ENCODE data around the gene MAGEA12. TPM values are rescaled to one million over a fixed set of nuclear protein-coding genes. Genes with fewer than 3 reads are reported as not detected.
A peak's percentile ranks its signal among the peaks of the same experiment; 100 is the strongest.
"Not testable (repeated sequence)": the region's sequence is repeated elsewhere in the genome, so short reads cannot be mapped to it uniquely, and the experiment has no call there.

The MAGEA12 gene
- total RNA-seq, 1 experiment from 2014 or later = not detected

GRCh38 chrX:152709173-152709572, 24.4 kb upstream of the MAGEA12 start, which contains the start of gene CSAG2:
CSAG2 (minus strand) TSS chrX:152709273; CDS start chrX:152709112, 161 bp downstream.
- H3K36me3 ChIP-seq (ENCODE audit: control insufficient read depth, insufficient read depth, low read length); BruUV-seq (replicated peaks); CTCF ChIA-PET: not testable (repeated sequence)

GRCh38 chrX:152713195-152713594, 20.4 kb upstream of the MAGEA12 start:
- DNase-seq (ENCODE audit: low read depth, low spot score); ATAC-seq; BruUV-seq (replicated peaks); POLR2A ChIA-PET; H3K27me3 ChIP-seq (ENCODE audit: control insufficient read depth, insufficient read depth, low read length); in situ Hi-C loops (cut with HindIII; ENCODE audit: low pct_unique_long_range_greater_than_20kb, low sequenced_read_pairs); H3K36me3 ChIP-seq (ENCODE audit: control insufficient read depth, insufficient read depth, low read length); H3K9me3 ChIP-seq (ENCODE audit: control insufficient read depth, insufficient read depth, low read depth, low read length); CTCF ChIA-PET; intact Hi-C loops (cut with micrococcal nuclease; ENCODE audit: unreplicated experiment); H3K4me3 ChIP-seq (ENCODE audit: low read depth in 2 of 2, low read length in 2 of 2); H3K4me1 ChIP-seq (ENCODE audit: control insufficient read depth, insufficient read depth, low read length); H3K27ac ChIP-seq (ENCODE audit: low read length): not testable (repeated sequence)

More at GRCh38 chrX:152709173-152709572, 24.4 kb upstream of the MAGEA12 start, which contains the start of gene CSAG2:
- ATAC-seq; H3K4me1 ChIP-seq (ENCODE audit: control insufficient read depth, insufficient read depth, low read length); POLR2A ChIA-PET; H3K9me3 ChIP-seq (ENCODE audit: control insufficient read depth, insufficient read depth, low read depth, low read length); H3K4me3 ChIP-seq (ENCODE audit: low read depth in 2 of 2, low read length in 2 of 2); DNase-seq (ENCODE audit: low read depth, low spot score); in situ Hi-C loops (cut with HindIII; ENCODE audit: low pct_unique_long_range_greater_than_20kb, low sequenced_read_pairs); intact Hi-C loops (cut with micrococcal nuclease; ENCODE audit: unreplicated experiment); H3K27ac ChIP-seq (ENCODE audit: low read length); H3K27me3 ChIP-seq (ENCODE audit: control insufficient read depth, insufficient read depth, low read length): not testable (repeated sequence)

GRCh38 chrX:152713815-152714787, 19.5 kb upstream of the MAGEA12 start, which contains the start of gene MAGEA2B:
MAGEA2B (plus strand) TSS chrX:152714628; CDS start chrX:152717107, 2,479 bp downstream.
- POLR2A ChIA-PET; BruUV-seq (replicated peaks); H3K27me3 ChIP-seq (ENCODE audit: control insufficient read depth, insufficient read depth, low read length); CTCF ChIA-PET; H3K27ac ChIP-seq (ENCODE audit: low read length); H3K4me3 ChIP-seq (ENCODE audit: low read depth in 2 of 2, low read length in 2 of 2); H3K4me1 ChIP-seq (ENCODE audit: control insufficient read depth, insufficient read depth, low read length); H3K9me3 ChIP-seq (ENCODE audit: control insufficient read depth, insufficient read depth, low read depth, low read length); DNase-seq (ENCODE audit: low read depth, low spot score); intact Hi-C loops (cut with micrococcal nuclease; ENCODE audit: unreplicated experiment); in situ Hi-C loops (cut with HindIII; ENCODE audit: low pct_unique_long_range_greater_than_20kb, low sequenced_read_pairs); H3K36me3 ChIP-seq (ENCODE audit: control insufficient read depth, insufficient read depth, low read length); ATAC-seq: not testable (repeated sequence)

- ChIA-PET CTCF (no interaction called here), POLR2A (no interaction called here)
- ATAC-seq (no peak), DNase-seq (ENCODE audit: low read depth, low spot score) (no peak)
- no peaks in the 10 kb centered on the region for H3K27me3 ChIP-seq (ENCODE audit: control insufficient read depth, insufficient read depth, low read length)
- no peak overlapping the region for H3K27ac ChIP-seq (ENCODE audit: low read length)
- H3K4me1 ChIP-seq (ENCODE audit: control insufficient read depth, insufficient read depth, low read length) = no peaks in the 10 kb centered on the region
- in situ Hi-C loops (cut with HindIII; ENCODE audit: low pct_unique_long_range_greater_than_20kb, low sequenced_read_pairs) (no loop called here), intact Hi-C loops (cut with micrococcal nuclease; ENCODE audit: unreplicated experiment) (no loop called here)
- H3K9me3 ChIP-seq (ENCODE audit: control insufficient read depth, insufficient read depth, low read depth, low read length) = no peaks in the 10 kb centered on the region
- H3K36me3 ChIP-seq (ENCODE audit: control insufficient read depth, insufficient read depth, low read length) = no peaks in the 10 kb centered on the region
- no TSS peak for BruUV-seq (replicated peaks)
- TF ChIP-seq REST (IDR thresholded peaks at IDR 0.05; ENCODE audit: insufficient read depth in 1 of 2, low read depth in 2 of 2, low read length in 1 of 2) (no peak), TCF7L2 (IDR thresholded peaks at IDR 0.05; ENCODE audit: low read depth, low read length) (no peak), CTCF (IDR thresholded peaks at IDR 0.05) (no peak), SIN3A (IDR thresholded peaks at IDR 0.05; ENCODE audit: borderline replicate concordance, insufficient read depth, low read depth, low read length) (no peak), POLR2AphosphoS5 (IDR thresholded peaks at IDR 0.05; ENCODE audit: low read depth, low read length) (no peak)
- H3K4me3 ChIP-seq (ENCODE audit: low read depth in 2 of 2, low read length in 2 of 2) = no peak overlapping the region
Measured at GRCh38 chrX:152725409-152725808, 8.1 kb upstream of the MAGEA12 start.

- intact Hi-C loops (cut with micrococcal nuclease; ENCODE audit: unreplicated experiment); BruUV-seq (replicated peaks); H3K27me3 ChIP-seq (ENCODE audit: control insufficient read depth, insufficient read depth, low read length); in situ Hi-C loops (cut with HindIII; ENCODE audit: low pct_unique_long_range_greater_than_20kb, low sequenced_read_pairs); CTCF ChIA-PET; H3K4me1 ChIP-seq (ENCODE audit: control insufficient read depth, insufficient read depth, low read length); POLR2A ChIA-PET; H3K9me3 ChIP-seq (ENCODE audit: control insufficient read depth, insufficient read depth, low read depth, low read length); DNase-seq (ENCODE audit: low read depth, low spot score); H3K36me3 ChIP-seq (ENCODE audit: control insufficient read depth, insufficient read depth, low read length); ATAC-seq; H3K27ac ChIP-seq (ENCODE audit: low read length): not testable (repeated sequence)
- H3K4me3 ChIP-seq (ENCODE audit: low read depth in 2 of 2, low read length in 2 of 2) = peak overlapping the region in 1 of 2 experiments; percentile 26; a peak in 1 of 4 replicates
Measured at GRCh38 chrX:152734143-152734858, 744 bp downstream of the MAGEA12 start.

Data from Panc1 (cell line).